Left renal pelvis (tissue), 4 donors: ENCODE measurements around the gene ZNF540. TPM values are rescaled to one million over a fixed set of nuclear protein-coding genes. Genes with fewer than 3 reads are reported as not detected.
A peak's percentile ranks its signal among the peaks of the same experiment; 100 is the strongest.
"Not testable (repeated sequence)": the region's sequence is repeated elsewhere in the genome, so short reads cannot be mapped to it uniquely, and the experiment has no call there.

ENCODE experiments used
- DNase-seq, 4 donors: peaks; one replicate each; pipeline ENCODE4 v3.0.0-alpha.2; 2013; ENCODE audit warnings: low read depth in 4 of 4, low spot score in 3 of 4
- polyA plus RNA-seq, 4 donors: library from polyadenylated mRNA; unstranded; fragments of 120-200 nt; gene quantifications; one replicate each; pipeline ENCODE4 v1.2.1, GENCODE V29; 2013; ENCODE audit not compliant: insufficient read length in 4 of 4

Gene ZNF540
- 1 to 10 TPM; 3.5 to 5.0 (median 4.9) TPM for polyA plus RNA-seq

GRCh38 chr19:37594304-37594981, at the start of gene ZNF540, which contains the start of gene ZNF571:
ZNF540 (plus strand) TSS chr19:37594876; CDS start chr19:37598448, 3,572 bp downstream.
ZNF571 (minus strand) TSS chr19:37594792; CDS start chr19:37586676, 8,116 bp downstream.
- peak; percentile 87 to 93 (median 90) for DNase-seq

- DNase-seq: peak; percentile 54 to 68 (median 61)
Measured at GRCh38 chr19:37551129-37551993, 43.3 kb upstream of the ZNF540 start.

- no peak for DNase-seq
Measured at GRCh38 chr19:37563518-37563917, 31.2 kb upstream of the ZNF540 start.

GRCh38 chr19:37564624-37565369, 29.9 kb upstream of the ZNF540 start:
- DNase-seq: no peak

- DNase-seq: no peak
Measured at GRCh38 chr19:37565370-37565669, 29.4 kb upstream of the ZNF540 start.

- DNase-seq: no peak
Measured at GRCh38 chr19:37572203-37572602, 22.5 kb upstream of the ZNF540 start.

GRCh38 chr19:37583340-37583739, 11.3 kb upstream of the ZNF540 start:
- DNase-seq: no peak

GRCh38 chr19:37593996-37594303, 726 bp upstream of the ZNF540 start:
- peak in 1 of 4 donors; percentile 48 for DNase-seq

GRCh38 chr19:37594982-37595382, 306 bp downstream of the ZNF540 start:
- peak in 1 of 4 donors; percentile 62 for DNase-seq

GRCh38 chr19:37635076-37636056, 40.7 kb downstream of the ZNF540 start:
- DNase-seq: no peak

GRCh38 chr19:37654118-37654517, 59.4 kb downstream of the ZNF540 start:
- DNase-seq: peak in 1 of 4 donors; percentile 6

GRCh38 chr19:37654629-37655300, 60.1 kb downstream of the ZNF540 start:
- peak; percentile 26 to 43 (median 30) for DNase-seq

GRCh38 chr19:37655301-37655688, 60.6 kb downstream of the ZNF540 start, which contains the start of gene ZFP30:
ZFP30 (minus strand) TSS chr19:37655465; CDS start chr19:37647822, 7,643 bp downstream.
- DNase-seq: peak; percentile 37 to 82 (median 68)

GRCh38 chr19:37655689-37656371, 61.2 kb downstream of the ZNF540 start:
- peak; percentile 73 to 82 (median 76) for DNase-seq

- not testable (repeated sequence) for DNase-seq
Measured at GRCh38 chr19:37657157-37657556, 62.5 kb downstream of the ZNF540 start.
